Karpas-422 (cell line): ENCODE data around the gene KSR2. TPM values are rescaled to one million over a fixed set of nuclear protein-coding genes. Genes with fewer than 3 reads are reported as not detected.

ENCODE experiments used
- DNase-seq: peaks from one replicate; pipeline ENCODE4 v3.0.0-alpha.2; 2015
- H2AFZ ChIP-seq: fragments of 200-600 bp; sonication (generic); 2 replicates; pipeline ENCODE4 v1.6.1; 2014; ENCODE audit warnings: antibody characterized with exemption, low read length, mixed read lengths
- H3K27ac ChIP-seq: fragments of 200-600 bp; sonication (generic); 2 replicates; pipeline ENCODE4 v1.5.1; 2014; ENCODE audit warnings: mild to moderate bottlenecking, low read length, moderate library complexity
- H3K27me3 ChIP-seq: fragments of 200-600 bp; sonication (generic); 2 replicates; pipeline ENCODE4 v1.6.1; 2014; ENCODE audit warnings: low read length, mixed read lengths
- H3K36me3 ChIP-seq: fragments of 200-600 bp; sonication (generic); 2 replicates; pipeline ENCODE4 v1.6.1; 2014; ENCODE audit warnings: low read length, mixed read lengths; ENCODE audit not compliant: insufficient read depth
- H3K4me1 ChIP-seq: fragments of 200-600 bp; sonication (generic); 2 replicates; pipeline ENCODE4 v1.6.1; 2014; ENCODE audit warnings: mild to moderate bottlenecking, low read length, mixed read lengths
- H3K4me2 ChIP-seq: fragments of 200-600 bp; sonication (generic); 2 replicates; pipeline ENCODE4 v1.6.1; 2014; ENCODE audit warnings: low read length, low read depth, mild to moderate bottlenecking; ENCODE audit not compliant: poor library complexity, severe bottlenecking
- H3K4me3 ChIP-seq: fragments of 200-600 bp; sonication (generic); 2 replicates; pipeline ENCODE4 v1.5.1; 2014; ENCODE audit warnings: mild to moderate bottlenecking, antibody characterized with exemption, low read length, mixed read lengths
- H3K79me2 ChIP-seq: fragments of 200-600 bp; sonication (generic); 2 replicates; pipeline ENCODE4 v1.6.1; 2014; ENCODE audit warnings: mild to moderate bottlenecking, low read length, mixed read lengths
- H3K9ac ChIP-seq: fragments of 200-600 bp; sonication (generic); 2 replicates; pipeline ENCODE4 v1.6.0; 2014; ENCODE audit warnings: low read length
- H3K9me2 ChIP-seq: fragments of 200-600 bp; sonication (generic), shearing (Covaris generic); replicated peaks from 2 replicates; pipeline ENCODE4 v1.6.0; 2014; ENCODE audit warnings: mild to moderate bottlenecking, low read length, moderate library complexity; ENCODE audit not compliant: insufficient read depth
- H3K9me3 ChIP-seq: fragments of 300-700, 200-600 bp; sonication (generic); 2 replicates; pipeline ENCODE4 v1.6.1; 2014; ENCODE audit warnings: low read length, mixed read lengths
- H4K20me1 ChIP-seq: fragments of 200-600 bp; sonication (generic); 2 replicates; pipeline ENCODE4 v1.6.1; 2014; ENCODE audit warnings: mild to moderate bottlenecking, antibody characterized with exemption, low read length, low read depth; ENCODE audit not compliant: insufficient read depth
- total RNA-seq: library from RNA; depleted of rRNA; stranded (reverse); fragments of >200 nt; shearing (Covaris generic); gene quantifications from 2 replicates; pipeline ENCODE4 v1.2.3, GENCODE V29; 2014; ENCODE audit warnings: low replicate concordance

Gene KSR2
- total RNA-seq, 1 experiment from 2014 or later = 0.04 TPM

GRCh38 chr12:117545216-117545615 is 423.6 kb downstream of the KSR2 start:
- no peak for DNase-seq

GRCh38 chr12:117540011-117540410 is 428.8 kb downstream of the KSR2 start:
- no peak overlapping the region for H2AFZ ChIP-seq
- no peaks in the 10 kb centered on the region for H3K9me2 ChIP-seq
- H3K9me3 ChIP-seq = no peaks in the 10 kb centered on the region
- H3K27me3 ChIP-seq = no peaks in the 10 kb centered on the region
- no peaks in the 10 kb centered on the region for H4K20me1 ChIP-seq
- no peak overlapping the region for H3K9ac ChIP-seq
- no peaks in the 10 kb centered on the region for H3K4me1 ChIP-seq
- no peak overlapping the region for H3K27ac ChIP-seq
- DNase-seq = no peak
- H3K4me3 ChIP-seq = no peak overlapping the region
- H3K4me2 ChIP-seq = no peak overlapping the region
- H3K79me2 ChIP-seq = no peaks in the 10 kb centered on the region
- no peaks in the 10 kb centered on the region for H3K36me3 ChIP-seq

More at GRCh38 chr12:117545216-117545615, 423.6 kb downstream of the KSR2 start:
- Histone ChIP-seq H3K36me3 (no peaks in the 10 kb centered on the region), H4K20me1 (no peaks in the 10 kb centered on the region), H3K4me2 (no peak overlapping the region), H2AFZ (no peak overlapping the region), H3K79me2 (no peaks in the 10 kb centered on the region), H3K4me1 (no peaks in the 10 kb centered on the region), H3K4me3 (no peak overlapping the region), H3K9me3 (no peaks in the 10 kb centered on the region), H3K9ac (no peak overlapping the region), H3K9me2 (no peaks in the 10 kb centered on the region), H3K27me3 (no peaks in the 10 kb centered on the region), H3K27ac (no peak overlapping the region)

DNA sequence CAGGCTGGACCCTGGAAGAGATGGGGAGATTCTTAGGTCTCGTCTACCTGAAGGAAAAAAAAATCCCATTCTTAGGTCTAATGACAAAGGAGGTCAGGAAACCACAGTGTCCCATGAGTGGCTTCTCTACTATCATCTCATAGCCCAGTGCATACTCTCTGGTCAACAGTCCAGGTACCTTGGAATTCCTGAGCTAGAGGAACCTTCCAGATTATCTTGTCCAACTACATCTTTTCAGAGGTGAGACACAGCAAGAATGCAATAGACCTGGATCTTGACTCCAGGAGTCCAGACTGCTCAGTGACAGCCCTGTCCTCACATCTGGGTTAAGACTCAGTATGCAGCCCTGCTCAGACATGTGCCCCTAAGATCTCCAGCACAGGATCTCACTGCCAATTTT is 429.9 kb downstream of the KSR2 start:
- Histone ChIP-seq H3K4me2 (no peak overlapping the region), H3K9ac (no peak overlapping the region), H3K27me3 (no peaks in the 10 kb centered on the region), H3K79me2 (no peaks in the 10 kb centered on the region), H3K4me3 (no peak overlapping the region), H2AFZ (no peak overlapping the region), H3K4me1 (no peaks in the 10 kb centered on the region), H3K9me3 (no peaks in the 10 kb centered on the region), H3K9me2 (no peaks in the 10 kb centered on the region), H3K36me3 (no peaks in the 10 kb centered on the region), H3K27ac (no peak overlapping the region), H4K20me1 (no peaks in the 10 kb centered on the region)
- DNase-seq = no peak

DNA sequence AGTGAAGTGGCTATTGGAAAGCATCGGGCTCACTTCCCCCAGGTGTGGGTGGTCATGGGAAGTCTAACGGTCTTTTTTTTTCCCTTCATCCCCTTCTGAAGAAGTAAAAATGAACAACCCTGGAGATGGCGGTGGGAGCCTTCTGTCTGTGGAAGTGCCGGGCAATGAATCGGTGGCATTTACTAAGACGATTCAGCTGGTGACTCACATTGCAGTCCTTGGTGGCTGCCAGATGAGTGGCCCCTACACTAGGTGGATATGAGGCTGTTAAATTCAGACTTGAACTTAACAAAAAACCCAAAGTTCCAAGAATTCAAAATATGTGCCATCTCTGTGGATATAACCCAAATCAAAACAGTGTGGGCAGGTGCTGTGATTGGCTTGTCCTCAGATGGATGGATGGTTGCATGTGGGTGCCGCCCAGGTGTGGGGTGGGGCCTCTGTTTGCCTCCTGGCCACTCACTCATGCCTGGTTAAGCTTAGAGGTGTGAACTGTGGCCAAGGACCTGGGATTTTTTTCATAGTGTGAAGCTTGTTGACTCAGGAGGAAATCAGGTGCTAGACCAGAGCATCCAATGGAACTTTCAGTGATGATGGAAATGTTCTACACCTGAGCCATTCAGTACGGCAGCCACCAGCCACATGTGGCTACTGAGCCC is 430.6 kb downstream of the KSR2 start:
- Histone ChIP-seq H3K9me2 (no peaks in the 10 kb centered on the region), H3K27me3 (no peaks in the 10 kb centered on the region), H3K79me2 (no peaks in the 10 kb centered on the region), H3K4me1 (no peaks in the 10 kb centered on the region), H3K27ac (no peak overlapping the region), H3K4me3 (no peak overlapping the region), H3K9me3 (no peaks in the 10 kb centered on the region), H3K36me3 (no peaks in the 10 kb centered on the region), H2AFZ (no peak overlapping the region), H3K9ac (no peak overlapping the region), H4K20me1 (no peaks in the 10 kb centered on the region), H3K4me2 (no peak overlapping the region)
- no peak for DNase-seq

DNA sequence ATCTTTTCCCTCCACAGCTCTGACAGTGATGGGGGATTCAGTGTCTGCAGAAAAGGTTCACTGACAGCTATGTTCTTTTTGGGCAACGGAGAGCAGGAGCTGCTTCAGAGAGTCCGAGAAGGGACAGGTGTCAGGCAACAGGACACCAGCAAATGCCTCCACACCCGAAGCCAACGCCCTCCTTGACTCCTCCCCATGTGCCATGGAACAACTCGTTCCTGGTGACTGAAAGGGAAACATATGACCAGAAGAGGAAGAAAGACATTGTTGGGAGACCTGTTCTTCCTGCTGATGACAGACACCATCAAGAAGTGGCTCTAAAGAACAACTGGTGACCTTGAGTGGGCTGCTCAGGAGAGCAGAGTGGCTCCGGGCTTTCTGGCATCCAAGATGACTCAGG is 435.1 kb downstream of the KSR2 start:
- H3K27ac ChIP-seq = no peak overlapping the region
- no peaks in the 10 kb centered on the region for H3K36me3 ChIP-seq
- no peak overlapping the region for H3K4me2 ChIP-seq
- H3K79me2 ChIP-seq = no peaks in the 10 kb centered on the region
- H3K9me2 ChIP-seq = no peaks in the 10 kb centered on the region
- no peaks in the 10 kb centered on the region for H4K20me1 ChIP-seq
- H3K9ac ChIP-seq = no peak overlapping the region
- no peaks in the 10 kb centered on the region for H3K9me3 ChIP-seq
- no peak overlapping the region for H3K4me3 ChIP-seq
- DNase-seq = no peak
- no peak overlapping the region for H2AFZ ChIP-seq
- no peaks in the 10 kb centered on the region for H3K27me3 ChIP-seq
- no peaks in the 10 kb centered on the region for H3K4me1 ChIP-seq

- Histone ChIP-seq H3K27me3 (no peaks in the 10 kb centered on the region), H3K4me3 (no peak overlapping the region), H3K27ac (no peak overlapping the region), H3K4me2 (no peak overlapping the region), H3K9me2 (no peaks in the 10 kb centered on the region), H3K4me1 (no peaks in the 10 kb centered on the region), H2AFZ (no peak overlapping the region), H3K9ac (no peak overlapping the region), H3K9me3 (no peaks in the 10 kb centered on the region), H3K36me3 (no peaks in the 10 kb centered on the region), H3K79me2 (no peaks in the 10 kb centered on the region), H4K20me1 (no peaks in the 10 kb centered on the region)
- DNase-seq = no peak
Measured at GRCh38 chr12:117530796-117531195, 438.0 kb downstream of the KSR2 start.

GRCh38 chr12:117528538-117528937 is 440.3 kb downstream of the KSR2 start:
- Histone ChIP-seq H3K9me2 (no peaks in the 10 kb centered on the region), H3K79me2 (no peaks in the 10 kb centered on the region), H3K4me2 (no peak overlapping the region), H3K27me3 (no peaks in the 10 kb centered on the region), H3K9me3 (no peaks in the 10 kb centered on the region), H3K27ac (no peak overlapping the region), H3K9ac (no peak overlapping the region), H3K36me3 (no peaks in the 10 kb centered on the region), H2AFZ (no peak overlapping the region), H4K20me1 (no peaks in the 10 kb centered on the region), H3K4me1 (no peaks in the 10 kb centered on the region), H3K4me3 (no peak overlapping the region)
- DNase-seq = no peak

- no peak overlapping the region for H3K27ac ChIP-seq
- H3K9me2 ChIP-seq = no peaks in the 10 kb centered on the region
- H4K20me1 ChIP-seq = no peaks in the 10 kb centered on the region
- DNase-seq = peak; percentile 1
- no peak overlapping the region for H3K9ac ChIP-seq
- H3K27me3 ChIP-seq = no peaks in the 10 kb centered on the region
- H3K4me2 ChIP-seq = no peak overlapping the region
- no peak overlapping the region for H2AFZ ChIP-seq
- no peaks in the 10 kb centered on the region for H3K9me3 ChIP-seq
- H3K4me1 ChIP-seq = no peaks in the 10 kb centered on the region
- no peaks in the 10 kb centered on the region for H3K36me3 ChIP-seq
- no peak overlapping the region for H3K4me3 ChIP-seq
- H3K79me2 ChIP-seq = no peaks in the 10 kb centered on the region
Measured at GRCh38 chr12:117527479-117527855, 441.3 kb downstream of the KSR2 start.
